Thymus (tissue), 11 donors: Measurements from ENCODE around the gene ANKS3. TPM values are rescaled to one million over a fixed set of nuclear protein-coding genes. Genes with fewer than 3 reads are reported as not detected.

Experiments
- DNase-seq, 9 donors: peaks; one replicate each; pipeline ENCODE4 v3.0.0-alpha.2; 2013; ENCODE audit warnings: low spot score in 9 of 9, low read depth in 6 of 9, missing footprints in 1 of 9
- H3K27ac ChIP-seq, 2 donors: one replicate each; pipeline ENCODE4 v1.5.1; 2013; ENCODE audit warnings: control low read depth in 1 of 2, low read depth in 1 of 2, low read length in 1 of 2, mild to moderate bottlenecking in 1 of 2, moderate library complexity in 1 of 2
- H3K27me3 ChIP-seq, 2 donors: one replicate each; pipeline ENCODE4 v1.5.1; 2013; ENCODE audit warnings: low read length in 1 of 2; ENCODE audit not compliant: control insufficient read depth in 2 of 2, insufficient read depth in 1 of 2
- H3K36me3 ChIP-seq, 2 donors: one replicate each; pipeline ENCODE4 v1.5.1; 2013; ENCODE audit warnings: low read length in 1 of 2, mild to moderate bottlenecking in 1 of 2, moderate library complexity in 1 of 2; ENCODE audit not compliant: control insufficient read depth in 2 of 2, insufficient read depth in 2 of 2
- H3K4me1 ChIP-seq, 2 donors: one replicate each; pipeline ENCODE4 v1.5.1; 2013; ENCODE audit warnings: low read length in 2 of 2; ENCODE audit not compliant: control insufficient read depth in 2 of 2, insufficient read depth in 2 of 2
- H3K4me3 ChIP-seq, 2 donors: one replicate each; pipeline ENCODE4 v1.5.1; 2013; ENCODE audit warnings: low read length in 2 of 2, control low read depth in 1 of 2, mild to moderate bottlenecking in 1 of 2
- H3K9me3 ChIP-seq, 2 donors: one replicate each; pipeline ENCODE4 v1.5.1; 2013; ENCODE audit warnings: low read length in 1 of 2, mild to moderate bottlenecking in 1 of 2; ENCODE audit not compliant: control insufficient read depth in 2 of 2, insufficient read depth in 1 of 2
- WGBS: extraction: QIAGEN DNeasy Blood & Tissue Kit; methylation state at CpG from one replicate; pipeline ENCODE4 v1.1.7; 2013; 5-methylcytosine and 5-hydroxymethylcytosine counted together
- polyA plus RNA-seq: library from polyadenylated mRNA; stranded (reverse); fragments of 200-250 nt; gene quantifications from one replicate; pipeline ENCODE4 v1.2.3, GENCODE V29; 2013
- total RNA-seq: library from RNA; stranded (reverse); fragments of 120-200 nt; gene quantifications from one replicate; pipeline ENCODE4 v1.2.4, GENCODE V29; 2013
- donor health status: healthy.

Gene ANKS3
- total and polyA plus RNA-seq, 2 donors = 9.8 to 34.0 TPM

GRCh38 chr16:4690946-4691665 is 43.0 kb downstream of the ANKS3 start:
- no peak for DNase-seq
- H3K9me3 ChIP-seq = no peaks in the 10 kb centered on the region
- H3K36me3 ChIP-seq = peaks cover 30 to 54% of the 10 kb centered on the region in 2 donors
- peaks cover 10% of the 10 kb centered on the region in 2 donors for H3K4me1 ChIP-seq
- H3K27me3 ChIP-seq = no peaks in the 10 kb centered on the region
- no peak overlapping the region for H3K27ac ChIP-seq
- no peak overlapping the region for H3K4me3 ChIP-seq
- WGBS = 94% methylated on average over 19 of the region's 19 CpGs

DNA sequence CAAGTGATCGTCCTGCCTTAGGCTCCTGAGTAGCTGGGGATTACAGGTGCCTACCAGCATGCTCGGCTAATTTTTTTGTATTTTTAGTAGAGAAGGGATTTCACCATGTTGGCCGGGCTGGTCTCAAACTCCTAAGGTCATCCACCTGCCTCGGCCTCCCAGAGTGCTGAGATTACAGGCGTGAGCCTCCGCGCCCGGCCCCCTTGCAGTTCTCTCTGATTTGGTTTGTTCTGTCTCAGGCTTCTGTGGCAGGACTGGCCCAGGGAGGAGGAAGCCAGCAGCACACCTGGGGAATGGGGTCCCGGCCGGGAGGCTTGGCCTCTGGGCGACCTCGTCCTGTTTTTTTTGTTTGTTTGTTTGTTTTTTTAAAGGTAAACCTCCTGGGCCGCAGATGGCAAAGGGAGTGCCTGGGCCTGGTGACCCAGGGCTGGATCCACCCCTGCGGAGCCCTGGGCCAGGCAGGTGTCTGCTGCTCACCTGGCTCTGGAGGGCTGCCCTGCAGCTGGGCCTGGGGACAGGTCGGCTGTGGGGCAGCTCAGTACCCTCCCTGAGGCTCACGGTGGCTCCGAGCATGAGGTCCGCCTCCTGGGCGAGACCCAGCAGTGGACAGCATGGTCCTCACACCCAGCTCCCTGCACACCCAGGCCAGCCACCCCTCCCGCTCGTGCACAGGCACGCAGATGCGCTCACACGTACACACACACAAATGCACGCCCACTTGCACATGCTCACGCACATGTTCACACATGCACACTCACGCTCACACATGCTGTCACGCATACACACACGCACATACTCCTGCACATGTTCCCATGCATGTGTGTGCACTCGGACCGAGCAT is 44.0 kb downstream of the ANKS3 start:
- Histone ChIP-seq H3K9me3 (no peaks in the 10 kb centered on the region), H3K4me1 (peaks cover 10% of the 10 kb centered on the region in 2 donors), H3K4me3 (no peak overlapping the region), H3K27me3 (no peaks in the 10 kb centered on the region), H3K36me3 (peaks cover 30 to 53% of the 10 kb centered on the region in 2 donors), H3K27ac (no peak overlapping the region)
- no peak for DNase-seq
- 97% methylated on average over 31 of the region's 31 CpGs for WGBS

GRCh38 chr16:4689091-4689671 is 44.9 kb downstream of the ANKS3 start:
- WGBS = 98% methylated on average over 21 of the region's 21 CpGs
- DNase-seq = no peak
- Histone ChIP-seq H3K27ac (no peak overlapping the region), H3K4me3 (no peak overlapping the region), H3K36me3 (peaks cover 34 to 55% of the 10 kb centered on the region in 2 donors), H3K9me3 (peaks cover 0 to under 1% of the 10 kb centered on the region in 2 donors), H3K4me1 (peaks cover 6 to 10% of the 10 kb centered on the region in 2 donors), H3K27me3 (no peaks in the 10 kb centered on the region)

DNA sequence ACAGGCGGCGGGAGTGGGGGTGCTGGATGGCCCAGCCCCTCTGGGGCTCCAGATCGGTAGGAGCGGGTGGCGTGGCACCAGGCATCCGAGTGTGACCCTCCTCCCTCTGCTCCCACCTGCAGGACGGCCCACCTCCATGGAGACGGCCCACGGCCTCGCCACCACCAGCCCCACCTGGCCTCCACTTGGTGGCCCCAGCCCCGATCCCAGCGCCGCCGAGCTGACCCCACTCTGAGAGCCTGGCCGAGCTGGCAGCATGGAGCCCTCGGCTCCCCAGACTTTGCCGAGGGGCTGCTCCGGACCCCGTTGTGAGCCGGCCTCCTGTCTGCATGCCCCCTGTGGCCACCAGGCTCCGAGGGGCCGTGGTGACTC is 45.4 kb downstream of the ANKS3 start:
- Histone ChIP-seq H3K27ac (no peak overlapping the region), H3K36me3 (peaks cover 37 to 60% of the 10 kb centered on the region in 2 donors), H3K9me3 (peaks cover 0 to 4% of the 10 kb centered on the region in 2 donors), H3K4me3 (no peak overlapping the region), H3K4me1 (peaks cover 6 to 10% of the 10 kb centered on the region in 2 donors), H3K27me3 (no peaks in the 10 kb centered on the region)
- 97% methylated on average over 22 of the region's 22 CpGs for WGBS
- DNase-seq = no peak

- H3K27me3 ChIP-seq = no peaks in the 10 kb centered on the region
- DNase-seq = no peak
- H3K27ac ChIP-seq = no peak overlapping the region
- no peak overlapping the region for H3K4me3 ChIP-seq
- WGBS = 98% methylated on average over 39 of the region's 39 CpGs
- peaks cover 6 to 9% of the 10 kb centered on the region in 2 donors for H3K4me1 ChIP-seq
- H3K36me3 ChIP-seq = peaks cover 41 to 65% of the 10 kb centered on the region in 2 donors
- H3K9me3 ChIP-seq = peaks cover 0 to 4% of the 10 kb centered on the region in 2 donors
Measured at GRCh38 chr16:4687946-4688673, 46.0 kb downstream of the ANKS3 start.

GRCh38 chr16:4687416-4687815 is 46.7 kb downstream of the ANKS3 start:
- WGBS = 96% methylated on average over 8 of the region's 8 CpGs
- no peak overlapping the region for H3K27ac ChIP-seq
- peaks cover under 1 to 8% of the 10 kb centered on the region in 2 donors for H3K4me1 ChIP-seq
- peaks cover 47 to 72% of the 10 kb centered on the region in 2 donors for H3K36me3 ChIP-seq
- peaks cover 0 to 4% of the 10 kb centered on the region in 2 donors for H3K9me3 ChIP-seq
- DNase-seq = no peak
- H3K27me3 ChIP-seq = no peaks in the 10 kb centered on the region
- no peak overlapping the region for H3K4me3 ChIP-seq

DNA sequence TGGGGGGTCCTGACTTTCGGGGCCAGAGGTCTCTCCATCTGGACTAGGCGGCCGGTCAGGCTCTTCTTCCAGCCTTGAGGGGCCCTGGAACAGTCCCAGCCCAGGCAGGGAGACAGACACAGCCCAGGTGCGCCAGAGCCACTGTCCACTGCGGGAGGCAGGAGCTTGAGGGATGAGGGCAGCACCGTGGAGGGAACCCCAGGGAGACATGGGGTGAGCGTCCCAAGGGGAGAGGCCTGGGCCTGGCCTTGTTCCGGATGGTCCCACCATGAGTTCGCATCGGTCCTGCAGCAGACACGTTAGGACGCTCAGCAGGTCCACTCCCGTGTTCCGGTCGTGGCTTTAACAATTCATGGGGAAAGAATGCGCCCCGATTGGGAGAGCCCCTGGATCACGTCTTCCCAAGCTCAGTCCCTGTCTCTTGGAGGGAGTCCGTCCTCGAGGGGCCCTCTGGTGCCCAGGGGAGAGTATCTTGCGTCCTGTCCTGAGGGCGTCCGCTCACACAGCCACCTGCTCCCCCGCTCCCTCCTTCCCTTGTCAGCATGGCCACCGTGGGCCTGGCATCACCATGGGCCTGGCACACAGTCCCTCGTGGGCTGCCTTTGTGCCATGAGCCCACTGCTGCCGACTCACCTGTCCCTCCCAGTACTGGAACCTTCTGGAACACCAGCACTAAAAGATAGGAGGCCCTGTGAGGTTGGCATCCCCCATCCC is 47.4 kb downstream of the ANKS3 start:
- Histone ChIP-seq H3K4me1 (peaks cover 0 to 13% of the 10 kb centered on the region in 2 donors), H3K27me3 (no peaks in the 10 kb centered on the region), H3K4me3 (no peak overlapping the region), H3K27ac (no peak overlapping the region), H3K9me3 (peaks cover 0 to 4% of the 10 kb centered on the region in 2 donors), H3K36me3 (peaks cover 47 to 77% of the 10 kb centered on the region in 2 donors)
- DNase-seq = no peak
- WGBS = 98% methylated on average over 27 of the region's 27 CpGs

DNA sequence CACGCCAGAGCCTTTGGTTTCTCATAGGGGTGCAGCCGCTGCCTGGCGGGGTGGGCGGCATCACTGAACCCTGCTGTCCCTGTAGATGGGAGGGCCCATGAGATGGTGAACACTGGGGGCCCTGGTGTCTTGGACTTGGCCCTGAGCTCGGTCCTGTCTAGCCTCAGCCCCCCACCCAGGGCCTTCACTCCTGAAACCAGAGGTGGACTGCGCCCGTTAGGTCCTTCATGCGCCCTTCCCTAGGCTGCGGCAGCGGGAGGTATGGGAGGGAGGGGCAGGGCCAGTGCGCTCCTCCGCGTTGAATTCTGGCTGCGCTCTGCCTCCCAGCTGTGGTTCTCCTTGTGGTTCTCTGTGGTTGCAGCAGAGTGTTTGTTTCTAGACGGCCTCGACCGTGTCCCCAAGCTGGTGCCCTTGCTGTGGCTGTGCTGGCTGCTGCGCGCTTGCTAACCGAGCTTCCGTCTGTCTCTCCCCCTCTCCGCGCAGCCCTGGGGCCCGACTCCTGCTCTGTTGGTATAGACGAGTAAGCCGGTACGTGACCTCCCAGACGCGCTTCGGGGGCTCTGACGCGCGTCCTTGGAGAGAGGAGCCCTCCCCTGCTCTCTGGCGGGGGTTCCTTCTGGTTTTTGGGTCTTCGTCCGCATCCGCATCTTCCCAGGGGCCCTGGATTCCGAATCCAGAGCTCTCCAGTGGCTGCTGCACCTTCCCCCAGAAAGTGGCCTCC is 48.1 kb downstream of the ANKS3 start:
- Histone ChIP-seq H3K36me3 (peaks cover 47 to 85% of the 10 kb centered on the region in 2 donors), H3K27ac (no peak overlapping the region), H3K9me3 (peaks cover 0 to 4% of the 10 kb centered on the region in 2 donors), H3K27me3 (no peaks in the 10 kb centered on the region), H3K4me3 (no peak overlapping the region), H3K4me1 (peaks cover 0 to 19% of the 10 kb centered on the region in 2 donors)
- DNase-seq = no peak
- 97% methylated on average over 38 of the region's 38 CpGs for WGBS
